IPS-20b (cell line): ENCODE results near the gene TEDC2.
"Not testable (repeated sequence)": the region's sequence is repeated elsewhere in the genome, so short reads cannot be mapped to it uniquely, and the experiment has no call there.

ENCODE experiments used
- H3K27ac ChIP-seq: one replicate; pipeline ENCODE4 v1.5.1; 2013; ENCODE audit warnings: low read length
- H3K27me3 ChIP-seq: 2 replicates; pipeline ENCODE4 v1.6.1; 2013; ENCODE audit warnings: mild to moderate bottlenecking, low read length, inconsistent platforms; ENCODE audit not compliant: insufficient read depth
- H3K36me3 ChIP-seq: 2 replicates; pipeline ENCODE4 v1.6.1; 2013; ENCODE audit warnings: low read depth, mild to moderate bottlenecking, inconsistent platforms, low read length, moderate library complexity; ENCODE audit not compliant: insufficient read depth
- H3K4me1 ChIP-seq: 2 replicates; pipeline ENCODE4 v1.6.1; 2013; ENCODE audit warnings: mild to moderate bottlenecking, control low read depth, inconsistent platforms, low read length, moderate library complexity; ENCODE audit not compliant: insufficient read depth
- H3K4me3 ChIP-seq: 2 replicates; pipeline ENCODE4 v1.5.1; 2013; ENCODE audit warnings: mild to moderate bottlenecking, low read length, inconsistent platforms
- H3K9ac ChIP-seq: 2 replicates; pipeline ENCODE4 v1.6.1; 2013; ENCODE audit warnings: low read depth, mild to moderate bottlenecking, inconsistent platforms, low read length, moderate library complexity
- H3K9me3 ChIP-seq: 2 replicates; pipeline ENCODE4 v1.6.1; 2013; ENCODE audit warnings: mild to moderate bottlenecking, low read depth, low read length, inconsistent platforms; ENCODE audit not compliant: insufficient read depth

The TEDC2 gene

GRCh38 chr16:2428784-2429033 is 31.2 kb upstream of the TEDC2 start:
- peaks cover 34% of the 10 kb centered on the region for H3K36me3 ChIP-seq
- H3K27ac ChIP-seq = peak overlapping the region; percentile 32
- peak overlapping the region; percentile 75 for H3K9ac ChIP-seq
- H3K4me3 ChIP-seq = peak overlapping the region; percentile 68
- H3K4me1 ChIP-seq = peaks cover 8% of the 10 kb centered on the region; the same call in 1 of the 2 replicates
- peaks cover 11% of the 10 kb centered on the region for H3K27me3 ChIP-seq
- no peaks in the 10 kb centered on the region for H3K9me3 ChIP-seq

GRCh38 chr16:2429034-2429770 is 30.7 kb upstream of the TEDC2 start, which contains the start of gene CCNF:
Gene CCNF (plus strand): TSS chr16:2429447. CDS start chr16:2429482, 35 bp downstream.
- Histone ChIP-seq H3K4me1 (peaks cover 8% of the 10 kb centered on the region; the same call in 1 of the 2 replicates), H3K9ac (peak within 1 kb of the TSS; percentile 91), H3K36me3 (peaks cover 38% of the 10 kb centered on the region), H3K27ac (peak within 1 kb of the TSS; percentile 32), H3K27me3 (peaks cover 11% of the 10 kb centered on the region), H3K4me3 (peak within 1 kb of the TSS; percentile 97), H3K9me3 (no peaks in the 10 kb centered on the region)

GRCh38 chr16:2429771-2430663 is 29.9 kb upstream of the TEDC2 start:
- H3K27ac ChIP-seq = no peak overlapping the region
- no peaks in the 10 kb centered on the region for H3K9me3 ChIP-seq
- H3K36me3 ChIP-seq = peaks cover 43% of the 10 kb centered on the region

GRCh38 chr16:2432286-2432685 is 27.6 kb upstream of the TEDC2 start:
- Histone ChIP-seq H3K9ac (no peak overlapping the region), H3K36me3 (peaks cover 60% of the 10 kb centered on the region), H3K9me3 (no peaks in the 10 kb centered on the region), H3K4me1 (peaks cover 8% of the 10 kb centered on the region; the same call in 1 of the 2 replicates), H3K27ac (no peak overlapping the region), H3K27me3 (peaks cover 11% of the 10 kb centered on the region), H3K4me3 (no peak overlapping the region)

More at GRCh38 chr16:2429771-2430663, 29.9 kb upstream of the TEDC2 start:
- H3K4me3 ChIP-seq = peak overlapping the region; percentile 97
- H3K27me3 ChIP-seq = peaks cover 11% of the 10 kb centered on the region
- H3K9ac ChIP-seq = peak overlapping the region; percentile 91
- H3K4me1 ChIP-seq = peaks cover 8% of the 10 kb centered on the region; the same call in 1 of the 2 replicates

- no peak overlapping the region for H3K9ac ChIP-seq
- H3K36me3 ChIP-seq = peaks cover 67% of the 10 kb centered on the region
- H3K27me3 ChIP-seq = peaks cover 5% of the 10 kb centered on the region
- H3K4me3 ChIP-seq = no peak overlapping the region
- peaks cover 8% of the 10 kb centered on the region; the same call in 1 of the 2 replicates for H3K4me1 ChIP-seq
- H3K9me3 ChIP-seq = no peaks in the 10 kb centered on the region
- no peak overlapping the region for H3K27ac ChIP-seq
Observed at GRCh38 chr16:2432801-2433505, 27.0 kb upstream of the TEDC2 start.

GRCh38 chr16:2435236-2435635 is 24.7 kb upstream of the TEDC2 start:
- H3K27me3 ChIP-seq, H3K4me1 ChIP-seq, H3K27ac ChIP-seq, H3K9me3 ChIP-seq, H3K9ac ChIP-seq, H3K4me3 ChIP-seq: not testable (repeated sequence)
- peaks cover 90% of the 10 kb centered on the region for H3K36me3 ChIP-seq

GRCh38 chr16:2436110-2436509 is 23.8 kb upstream of the TEDC2 start:
- no peaks in the 10 kb centered on the region for H3K4me1 ChIP-seq
- H3K9me3 ChIP-seq = no peaks in the 10 kb centered on the region
- H3K27ac ChIP-seq = no peak overlapping the region
- no peak overlapping the region for H3K9ac ChIP-seq
- H3K27me3 ChIP-seq = no peaks in the 10 kb centered on the region
- peaks cover 91% of the 10 kb centered on the region for H3K36me3 ChIP-seq
- no peak overlapping the region for H3K4me3 ChIP-seq

GRCh38 chr16:2437032-2437790 is 22.7 kb upstream of the TEDC2 start:
- Histone ChIP-seq H3K27ac (no peak overlapping the region), H3K4me3 (no peak overlapping the region), H3K9me3 (no peaks in the 10 kb centered on the region), H3K36me3 (peaks cover 83% of the 10 kb centered on the region), H3K4me1 (no peaks in the 10 kb centered on the region), H3K27me3 (no peaks in the 10 kb centered on the region), H3K9ac (no peak overlapping the region)

GRCh38 chr16:2438121-2438520 is 21.8 kb upstream of the TEDC2 start:
- Histone ChIP-seq H3K4me3 (no peak overlapping the region), H3K36me3 (peaks cover 75% of the 10 kb centered on the region), H3K27ac (no peak overlapping the region), H3K27me3 (no peaks in the 10 kb centered on the region), H3K9me3 (no peaks in the 10 kb centered on the region), H3K4me1 (no peaks in the 10 kb centered on the region), H3K9ac (no peak overlapping the region)

- peaks cover 72% of the 10 kb centered on the region for H3K36me3 ChIP-seq
Observed at GRCh38 chr16:2439598-2439997, 20.3 kb upstream of the TEDC2 start.

More at GRCh38 chr16:2439598-2439997, 20.3 kb upstream of the TEDC2 start:
- Histone ChIP-seq H3K9ac (no peak overlapping the region), H3K4me3 (no peak overlapping the region), H3K9me3 (no peaks in the 10 kb centered on the region), H3K27me3 (no peaks in the 10 kb centered on the region), H3K27ac (no peak overlapping the region), H3K4me1 (no peaks in the 10 kb centered on the region)
